K562 (cell line): ENCODE data around the gene KLF17. TPM values are rescaled to one million over a fixed set of nuclear protein-coding genes. Genes with fewer than 3 reads are reported as not detected.

ENCODE experiments used
- ATAC-seq: fragments of 200-7000 bp; cut with Tn5 transposase; 3 replicates; pipeline ENCODE4 v1.9.1; 2020; ENCODE audit warnings: moderate library complexity
- BruUV-seq: library from RNA; stranded (reverse); fragments of 400-500 nt; replicated peaks from 2 replicates; lab custom pipeline; 2021; lab: Mats Ljungman, UMichigan
- CTCF ChIA-PET: fragments of 300-600 bp; formaldehyde crosslinking; extraction: SDS; loops from one replicate; lab custom pipeline; 2021; ENCODE audit warnings: low intra/inter-chr PET ratio; lab: Yijun Ruan, JAX
- POLR2A ChIA-PET: fragments of 300-600, 350-650 bp; sonication (Branson Sonifier 250); formaldehyde crosslinking; extraction: SDS; loops from one replicate; lab custom pipeline; 2021; ENCODE audit warnings: antibody characterized with exemption, inconsistent platforms; lab: Yijun Ruan, JAX
- DNase-seq, 4 experiments: peaks; one replicate each; pipeline versions ENCODE4 v3.0.0 to v3.0.0-alpha.2; 2011 to 2018; ENCODE audit warnings: low spot score in 3 of 4, mixed read lengths in 3 of 4; ENCODE audit errors: extremely low read depth in 1 of 4
- FAIRE-seq: peaks from 2 replicates; lab custom pipeline; 2011; peaks lifted over from hg19 to GRCh38; lab: Jason Lieb, UNC
- H2AFZ ChIP-seq: 2 replicates; pipeline ENCODE4 v1.6.0; 2011; ENCODE audit warnings: low read depth, low read length, control low read depth, inconsistent platforms
- H3K27ac ChIP-seq: fragments of 200-600 bp; 3 replicates; pipeline ENCODE4 v1.8.0; 2011; ENCODE audit warnings: low read depth, mild to moderate bottlenecking, control low read depth, inconsistent platforms, low read length, moderate library complexity, mixed read lengths; ENCODE audit errors: extremely low read depth
- H3K27me3 ChIP-seq, 2 experiments: fragments of 300-600 bp in 1 of 2; 2 replicates in 1 of 2; 3 replicates in 1 of 2; pipeline versions ENCODE4 v1.6.0 to v1.8.0; 2011; ENCODE audit warnings: inconsistent platforms in 2 of 2, low read length in 2 of 2, mild to moderate bottlenecking in 1 of 2, mixed read lengths in 1 of 2, moderate library complexity in 1 of 2; ENCODE audit not compliant: control insufficient read depth in 2 of 2, insufficient read depth in 2 of 2
- H3K36me3 ChIP-seq: fragments of 300-600 bp; 3 replicates; pipeline ENCODE4 v1.8.0; 2011; ENCODE audit warnings: mild to moderate bottlenecking, low read length, inconsistent platforms; ENCODE audit not compliant: control insufficient read depth, insufficient read depth
- H3K4me1 ChIP-seq, 2 experiments: fragments of 200-600 bp in 1 of 2; replicated peaks in 1 of 2; 2 replicates in 1 of 2; 3 replicates in 1 of 2; pipeline versions ENCODE4 v1.5.1 to v1.8.0; 2011; ENCODE audit warnings: inconsistent platforms in 2 of 2, low read length in 2 of 2, mild to moderate bottlenecking in 1 of 2, mixed read lengths in 1 of 2, moderate library complexity in 1 of 2; ENCODE audit not compliant: control insufficient read depth in 2 of 2, insufficient read depth in 2 of 2
- H3K4me2 ChIP-seq: 2 replicates; pipeline ENCODE4 v1.6.1; 2011; ENCODE audit warnings: low read length, control low read depth, inconsistent platforms, mixed read lengths; ENCODE audit not compliant: insufficient read depth
- H3K4me3 ChIP-seq: fragments of 200-600 bp; sonication (generic), shearing (Covaris generic); 2 replicates; pipeline ENCODE4 v1.5.1; 2016; ENCODE audit warnings: control low read depth, inconsistent platforms
- H3K79me2 ChIP-seq: fragments of 200-600 bp; 3 replicates; pipeline ENCODE4 v1.8.0; 2011; ENCODE audit warnings: low read length, inconsistent platforms; ENCODE audit not compliant: control insufficient read depth, insufficient read depth
- H3K9ac ChIP-seq, 2 experiments: 2 replicates each; pipeline versions ENCODE4 v1.6.0 to v1.6.1; 2011; ENCODE audit warnings: low read depth in 2 of 2, low read length in 2 of 2, control low read depth in 1 of 2, inconsistent platforms in 1 of 2, mild to moderate bottlenecking in 1 of 2, mixed read lengths in 1 of 2; ENCODE audit not compliant: insufficient read depth in 1 of 2
- H3K9me1 ChIP-seq: one replicate; pipeline ENCODE4 v1.6.0; 2011; ENCODE audit warnings: inconsistent platforms, mild to moderate bottlenecking, low read length, moderate library complexity; ENCODE audit not compliant: control insufficient read depth, insufficient read depth
- H3K9me3 ChIP-seq: replicated peaks from 2 replicates; pipeline ENCODE4 v1.5.1; 2011; ENCODE audit warnings: low read depth, low read length, inconsistent platforms; ENCODE audit not compliant: control insufficient read depth, insufficient read depth
- H4K20me1 ChIP-seq: replicated peaks from 2 replicates; pipeline ENCODE4 v1.6.1; 2011; ENCODE audit warnings: low read length, inconsistent platforms, mixed read lengths; ENCODE audit not compliant: control insufficient read depth, insufficient read depth
- CEBPZ ChIP-seq: fragments of 150-350 bp; IDR thresholded peaks from 2 replicates; pipeline ENCODE4 v1.6.1; 2014; ENCODE audit warnings: low read depth, mild to moderate bottlenecking, low read length, borderline replicate concordance
- DNMT1 ChIP-seq: fragments of 450-650 bp; IDR thresholded peaks from 2 replicates; pipeline ENCODE4 v1.6.1; 2016; ENCODE audit warnings: antibody characterized with exemption, mild to moderate bottlenecking
- ETV5 ChIP-seq: sonication (generic); formaldehyde crosslinking; IDR thresholded peaks from 2 replicates; pipeline ENCODE4 v1.4.0; 2020; ENCODE audit warnings: low read depth, mild to moderate bottlenecking, missing genetic modification reagents
- GATAD2A ChIP-seq: fragments of 450-650 bp; IDR thresholded peaks from 2 replicates; pipeline ENCODE4 v1.6.1; 2017
- ID3 ChIP-seq, 2 experiments: fragments of 250-450 bp in 1 of 2; fragments of 450-650 bp in 1 of 2; sonication (Bioruptor Pico) in 1 of 2; IDR thresholded peaks; 2 replicates each; pipeline versions ENCODE4 v1.6.1 to v1.8.0; 2016 to 2021; ENCODE audit warnings: mild to moderate bottlenecking in 2 of 2, moderate library complexity in 2 of 2, missing compliant biosample characterization in 1 of 2, missing genetic modification characterization in 1 of 2
- KDM1A ChIP-seq, 2 experiments: fragments of 450-650 bp; IDR thresholded peaks; 2 replicates each; pipeline ENCODE4 v1.6.1; 2016; ENCODE audit warnings: mild to moderate bottlenecking in 2 of 2
- MCM5 ChIP-seq: fragments of 450-650 bp; IDR thresholded peaks from 2 replicates; pipeline ENCODE4 v1.6.1; 2016; ENCODE audit warnings: low read depth
- RAD51 ChIP-seq: fragments of 450-650 bp; IDR thresholded peaks from 2 replicates; pipeline ENCODE4 v1.7.1; 2016; ENCODE audit warnings: low read depth, mild to moderate bottlenecking, borderline replicate concordance
- SIN3A ChIP-seq, 2 experiments: fragments of 150-350 bp in 1 of 2; IDR thresholded peaks; 2 replicates each; pipeline ENCODE4 v1.6.1; 2011 to 2016; ENCODE audit warnings: borderline replicate concordance in 2 of 2, low read depth in 2 of 2, low read length in 2 of 2, mild to moderate bottlenecking in 2 of 2, moderate library complexity in 2 of 2; ENCODE audit not compliant: control insufficient read depth in 1 of 2
- SMC3 ChIP-seq: conservative IDR thresholded peaks from 2 replicates; pipeline ENCODE4 v1.6.1; 2011; ENCODE audit warnings: low read depth, low read length, improper control_type of control experiment; ENCODE audit not compliant: insufficient read depth
- TCF3 ChIP-seq: sonication (generic); formaldehyde crosslinking; IDR thresholded peaks from 2 replicates; pipeline ENCODE4 v1.4.0; 2020; ENCODE audit warnings: mild to moderate bottlenecking, missing genetic modification reagents
- ZBTB11 ChIP-seq, 3 experiments: fragments of 200-800 bp in 1 of 3; fragments of 250-450 bp in 1 of 3; fragments of 450-650 bp in 1 of 3; sonication (Bioruptor Pico) in 1 of 3; sonication (Bioruptor generic) in 1 of 3; formaldehyde crosslinking in 1 of 3; IDR thresholded peaks; 2 replicates each; pipeline versions ENCODE4 v1.6.1 to v1.8.0; 2016 to 2022; ENCODE audit warnings: mild to moderate bottlenecking in 2 of 3, missing genetic modification characterization in 2 of 3, missing compliant biosample characterization in 1 of 3, moderate library complexity in 1 of 3
- ZBTB7A ChIP-seq: IDR thresholded peaks from 2 replicates; pipeline ENCODE4 v1.6.1; 2011; ENCODE audit warnings: low read depth, mild to moderate bottlenecking, low read length, moderate library complexity, borderline replicate concordance; ENCODE audit not compliant: control insufficient read depth
- ZNF77 ChIP-seq: fragments of 250-450 bp; sonication (Bioruptor Pico); IDR thresholded peaks from 2 replicates; pipeline ENCODE4 v1.5.0; 2020
- WGBS: fragments of 100-300 bp; shearing (Covaris generic); methylation state at CpG from one replicate; pipeline ENCODE4 v1.1.6; 2016; ENCODE audit warnings: low coverage, mixed read lengths; ENCODE audit not compliant: insufficient coverage; ENCODE audit errors: missing lambda C conversion rate; 5-methylcytosine and 5-hydroxymethylcytosine counted together
- in situ Hi-C: fragments of 300-500 bp; cut with MboI; formaldehyde crosslinking; loops from 4 replicates; pipeline ENCODE4 v1.15.0; 2018; ENCODE audit warnings: inconsistent platforms, mixed read lengths
- intact Hi-C: fragments of 100-400 bp; cut with micrococcal nuclease; formaldehyde crosslinking; loops from 2 replicates; pipeline ENCODE4 v1.14.2; 2022
- polyA plus RNA-seq, 8 experiments: library from polyadenylated mRNA; depleted of rRNA in 4 of 8; stranded (reverse) in 5 of 8; unstranded in 3 of 8; fragments of >200 nt; fragmentation: Nextera tagmentation in 2 of 8; fragmentation: Illumina TruSeq in 1 of 8; extraction: Ambion mirVana in 2 of 8; extraction: Trizol in 1 of 8; gene quantifications; 2 replicates each; pipeline versions ENCODE4 v1.2.1 to v1.2.3, GENCODE V29; 2011 to 2014; ENCODE audit warnings: inconsistent platforms in 1 of 8, missing spikeins in 1 of 8
- total RNA-seq, 7 experiments: library from RNA; depleted of rRNA in 6 of 7; stranded (reverse); fragments of >200 nt in 6 of 7; fragmentation: Illumina TruSeq in 2 of 7; extraction: Trizol in 2 of 7; gene quantifications; 2 replicates each; pipeline versions ENCODE4 v1.2.1 to v1.2.3, GENCODE V29; 2011 to 2021; ENCODE audit warnings: low replicate concordance in 1 of 7

KLF17 gene
- total and polyA plus RNA-seq, 9 of the 15 experiments (the other 6 are each of a cell fraction or from before 2014, with no cell fraction given) = 0.01 to 0.24 (median 0.13) TPM; not detected in 6

- no peak for TF ChIP-seq ETV5 (CRISPR knock-in tag)
- no peak for TF ChIP-seq MCM5
- no peak for TF ChIP-seq ZBTB7A
- TF ChIP-seq GATAD2A = no peak
- no peak for TF ChIP-seq TCF3 (CRISPR knock-in tag)
- TF ChIP-seq ZBTB11 (CRISPR knock-in tag; IDR thresholded peaks at IDR 0.05) = no peak
- TF ChIP-seq SMC3 = no peak
- TF ChIP-seq DNMT1 = no peak
- TF ChIP-seq, all 486 proteins: peak for 0
Measured at GRCh38 chr1:44135886-44136285, 17.3 kb downstream of the KLF17 start (continued).

GRCh38 chr1:44138239-44138638, 19.6 kb downstream of the KLF17 start:
- no peaks in the 10 kb centered on the region for H3K4me1 ChIP-seq
- CTCF ChIA-PET = no interaction called here
- H2AFZ ChIP-seq = no peak overlapping the region
- 0% methylated on average over 3 of the region's 3 CpGs for WGBS
- ATAC-seq (no peak), DNase-seq (no peak), FAIRE-seq (no peak)
- H3K4me2 ChIP-seq = no peak overlapping the region
- in situ Hi-C loops (no loop called here), intact Hi-C loops (no loop called here)
- POLR2A ChIA-PET = interaction anchor here (1.6 kb wide), 1 partner anchor 90 kb away, joined by 3 read pairs; no protein-coding TSS in a partner anchor
- H3K4me3 ChIP-seq = no peak overlapping the region
- no peaks in the 10 kb centered on the region for H3K36me3 ChIP-seq
- no peaks in the 10 kb centered on the region for H3K9me3 ChIP-seq
- no peak overlapping the region for H3K27ac ChIP-seq
- H3K9me1 ChIP-seq = no peaks in the 10 kb centered on the region
- no TSS peak for BruUV-seq
- H3K27me3 ChIP-seq = peaks cover 9 to 34% of the 10 kb centered on the region in 2 experiments
- H4K20me1 ChIP-seq = no peaks in the 10 kb centered on the region; the same call in 1 of the 2 replicates
- H3K9ac ChIP-seq = no peak overlapping the region
- no peaks in the 10 kb centered on the region for H3K79me2 ChIP-seq
- TF ChIP-seq ZNF77 (CRISPR knock-in tag) = no peak
- no peak for TF ChIP-seq ID3 (CRISPR knock-in tag; IDR thresholded peaks at IDR 0.05)
- no peak for TF ChIP-seq ID3 (tag; IDR thresholded peaks at IDR 0.05)
- no peak for TF ChIP-seq RAD51
- no peak for TF ChIP-seq CEBPZ
- no peak for TF ChIP-seq KDM1A (IDR thresholded peaks at IDR 0.05)
- no peak for TF ChIP-seq SIN3A (IDR thresholded peaks at IDR 0.05; ENCODE audit: borderline replicate concordance in 2 of 2, control insufficient read depth in 1 of 2, low read depth in 2 of 2, low read length in 2 of 2)
